Transverse colon (tissue), 4 donors: Measurements from ENCODE around the gene PPP1R7. TPM values are rescaled to one million over a fixed set of nuclear protein-coding genes. Genes with fewer than 3 reads are reported as not detected.

Source experiments
- DNase-seq: peaks from one replicate; pipeline ENCODE4 v3.0.0-alpha.2; 2019
- H3K27ac ChIP-seq, 4 donors: fragments of 200-600 bp; sonication (generic); 2 replicates each; pipeline ENCODE4 v1.5.1; 2016 to 2018; ENCODE audit warnings: inconsistent platforms in 4 of 4
- H3K27me3 ChIP-seq: fragments of 200-600 bp; sonication (generic); 2 replicates; pipeline ENCODE4 v1.5.1; 2017; ENCODE audit warnings: inconsistent platforms
- H3K36me3 ChIP-seq, 4 donors: fragments of 200-600 bp; sonication (generic); 2 replicates each; pipeline ENCODE4 v1.5.1; 2017 to 2019; ENCODE audit warnings: inconsistent platforms in 4 of 4
- H3K4me1 ChIP-seq, 4 donors: fragments of 200-600 bp; sonication (generic); 2 replicates each; pipeline ENCODE4 v1.5.1; 2017 to 2020; ENCODE audit warnings: inconsistent platforms in 4 of 4
- H3K4me3 ChIP-seq, 4 donors: fragments of 200-600 bp; sonication (generic); 1 replicate in 1 of 4; 2 replicates in 3 of 4; pipeline versions ENCODE4 v1.5.1 to v1.6.1; 2017 to 2019; ENCODE audit warnings: inconsistent platforms in 4 of 4
- H3K9me3 ChIP-seq, 2 donors: fragments of 200-600 bp; sonication (generic); 2 replicates each; pipeline ENCODE4 v1.5.1; 2017 to 2019; ENCODE audit warnings: inconsistent platforms in 2 of 2
- CTCF ChIP-seq, 5 experiments: fragments of 200-600 bp in 3 of 5; fragments of 450-650 bp in 2 of 5; sonication (generic) in 3 of 5; IDR thresholded peaks; 1 replicate in 2 of 5; 2 replicates in 3 of 5; pipeline ENCODE4 v1.5.1; 2016 to 2017; ENCODE audit warnings: antibody characterized with exemption in 5 of 5, inconsistent platforms in 3 of 5, mild to moderate bottlenecking in 2 of 5, moderate library complexity in 1 of 5
- EP300 ChIP-seq: sonication (generic); formaldehyde crosslinking; IDR thresholded peaks from one replicate; pipeline ENCODE4 v1.6.1; 2017; ENCODE audit warnings: antibody characterized with exemption, low read depth
- POLR2A ChIP-seq: fragments of 450-650 bp; IDR thresholded peaks from one replicate; pipeline ENCODE4 v1.6.1; 2016; ENCODE audit warnings: antibody characterized with exemption, mild to moderate bottlenecking, moderate library complexity
- POLR2AphosphoS5 ChIP-seq, 3 donors: sonication (generic); formaldehyde crosslinking; IDR thresholded peaks; one replicate each; pipeline ENCODE4 v1.6.1; 2016; ENCODE audit warnings: antibody characterized with exemption in 3 of 3
- WGBS, 2 donors: methylation state at CpG; one replicate each; pipeline ENCODE4 v1.1.5; 2018; ENCODE audit warnings: low coverage in 1 of 2; 5-methylcytosine and 5-hydroxymethylcytosine counted together
- in situ Hi-C, 4 donors: fragments of 200-750 bp; cut with MboI; loops; one replicate each; pipeline versions ENCODE4 v1.15.0 to v1.15.1; 2017; ENCODE audit warnings: low sequenced_read_pairs in 3 of 4, low pct_ligation_motif_present in 1 of 4, low pct_unique_long_range_greater_than_20kb in 1 of 4
- intact Hi-C: fragments of 100-400 bp; cut with DNase I; formaldehyde crosslinking; loops from one replicate; pipeline ENCODE4 v1.15.1; 2023; ENCODE audit warnings: low total_unique reads
- total RNA-seq, 4 donors: library from RNA; depleted of rRNA; stranded (reverse); fragments of >200 nt; gene quantifications; one replicate each; pipeline ENCODE4 v1.1.0, GENCODE V29; 2016

The PPP1R7 gene
- total RNA-seq, 4 donors from 2014 or later: 10.8 to 84.2 (median 46.5) TPM

GRCh38 chr2:241203218-241204009 lies 53.1 kb downstream of the PPP1R7 start:
- H3K27me3 ChIP-seq: no peaks in the 10 kb centered on the region
- 93% methylated on average over 24 of the region's 27 CpGs; no CpG with 5 or more reads in 1 of the 2 donors for WGBS, 2 donors
- no peaks in the 10 kb centered on the region for H3K36me3 ChIP-seq
- in situ Hi-C loops (no loop called here), intact Hi-C loops (no loop called here)
- no peak overlapping the region for H3K27ac ChIP-seq
- no peak for DNase-seq
- no peak for TF ChIP-seq CTCF (IDR thresholded peaks at IDR 0.05)
- TF ChIP-seq POLR2A: no peak
- no peak for TF ChIP-seq EP300
- TF ChIP-seq POLR2AphosphoS5 (IDR thresholded peaks at IDR 0.05): no peak
- no peaks in the 10 kb centered on the region for H3K4me1 ChIP-seq
- no peaks in the 10 kb centered on the region for H3K9me3 ChIP-seq
- H3K4me3 ChIP-seq: no peak overlapping the region

GRCh38 chr2:241204010-241204384 lies 53.7 kb downstream of the PPP1R7 start:
- 82% methylated on average over 10 of the region's 10 CpGs; no CpG with 5 or more reads in 1 of the 2 donors for WGBS, 2 donors
- H3K9me3 ChIP-seq: no peaks in the 10 kb centered on the region
- no peak overlapping the region for H3K4me3 ChIP-seq
- no peak overlapping the region for H3K27ac ChIP-seq
- no peaks in the 10 kb centered on the region for H3K27me3 ChIP-seq
- no peak for DNase-seq
- intact Hi-C loops (no loop called here), in situ Hi-C loops (no loop called here)
- H3K36me3 ChIP-seq: no peaks in the 10 kb centered on the region
- no peak for TF ChIP-seq CTCF (IDR thresholded peaks at IDR 0.05)
- TF ChIP-seq POLR2A: no peak
- no peak for TF ChIP-seq POLR2AphosphoS5 (IDR thresholded peaks at IDR 0.05)
- no peak for TF ChIP-seq EP300
- no peaks in the 10 kb centered on the region for H3K4me1 ChIP-seq

- Histone ChIP-seq H3K4me1 (no peaks in the 10 kb centered on the region), H3K27me3 (no peaks in the 10 kb centered on the region), H3K9me3 (no peaks in the 10 kb centered on the region), H3K27ac (no peak overlapping the region), H3K36me3 (no peaks in the 10 kb centered on the region), H3K4me3 (no peak overlapping the region)
- WGBS, 2 donors: 72% methylated on average over 4 of the region's 4 CpGs; no CpG with 5 or more reads in 1 of the 2 donors
- in situ Hi-C loops: no loop called here
- DNase-seq: no peak
- intact Hi-C loops: no loop called here
- TF ChIP-seq EP300 (no peak), CTCF (IDR thresholded peaks at IDR 0.05) (no peak), POLR2AphosphoS5 (IDR thresholded peaks at IDR 0.05) (no peak), POLR2A (no peak)
Observed at GRCh38 chr2:241204490-241204889, 54.2 kb downstream of the PPP1R7 start.

- H3K36me3 ChIP-seq: no peaks in the 10 kb centered on the region
- DNase-seq: no peak
- intact Hi-C loops: no loop called here
- H3K27ac ChIP-seq: no peak overlapping the region
- H3K27me3 ChIP-seq: no peaks in the 10 kb centered on the region
- no peaks in the 10 kb centered on the region for H3K4me1 ChIP-seq
- H3K4me3 ChIP-seq: no peak overlapping the region
- 80% methylated on average over 3 of the region's 3 CpGs; no CpG with 5 or more reads in 1 of the 2 donors for WGBS, 2 donors
- no peak for TF ChIP-seq POLR2A
- no peak for TF ChIP-seq EP300
- no peak for TF ChIP-seq POLR2AphosphoS5 (IDR thresholded peaks at IDR 0.05)
- no peak for TF ChIP-seq CTCF (IDR thresholded peaks at IDR 0.05)
- in situ Hi-C loops: no loop called here
- H3K9me3 ChIP-seq: no peaks in the 10 kb centered on the region
Observed at GRCh38 chr2:241205086-241205485, 54.8 kb downstream of the PPP1R7 start.
